Endothelial cell (in vitro differentiated cells): Measurements from ENCODE around the gene SIT1. TPM values are rescaled to one million over a fixed set of nuclear protein-coding genes. Genes with fewer than 3 reads are reported as not detected.

Experiments used
- DNase-seq: peaks from one replicate; pipeline ENCODE4 v3.0.0; 2021; ENCODE audit warnings: low spot score
- H3K27ac Mint-ChIP-seq: one replicate; pipeline ENCODE4 v1.8.0; 2021; ENCODE audit warnings: mixed read lengths, inconsistent platforms; ENCODE audit not compliant: unreplicated experiment
- H3K27me3 Mint-ChIP-seq: one replicate; pipeline ENCODE4 v1.8.0; 2021; ENCODE audit warnings: mild to moderate bottlenecking, moderate library complexity, mixed read lengths, inconsistent platforms; ENCODE audit not compliant: unreplicated experiment
- H3K36me3 Mint-ChIP-seq: one replicate; pipeline ENCODE4 v1.8.0; 2021; ENCODE audit warnings: mild to moderate bottlenecking, low read depth, mixed read lengths, inconsistent platforms; ENCODE audit not compliant: unreplicated experiment
- H3K4me1 Mint-ChIP-seq: one replicate; pipeline ENCODE4 v1.8.0; 2021; ENCODE audit warnings: mild to moderate bottlenecking, mixed read lengths, inconsistent platforms; ENCODE audit not compliant: unreplicated experiment
- H3K4me3 Mint-ChIP-seq: one replicate; pipeline ENCODE4 v1.8.0; 2021; ENCODE audit warnings: mild to moderate bottlenecking, mixed read lengths, inconsistent platforms; ENCODE audit not compliant: unreplicated experiment
- H3K9me3 Mint-ChIP-seq: one replicate; pipeline ENCODE4 v1.8.0; 2021; ENCODE audit warnings: mixed read lengths, inconsistent platforms; ENCODE audit not compliant: unreplicated experiment
- total RNA-seq: library from RNA; stranded (reverse); fragmentation: NEBNext Ultra II Directional; extraction: Animal tissue kit (Norgen Biotek cat#: 25700); gene quantifications from one replicate; pipeline ENCODE4 v1.2.1, GENCODE V29; 2021; ENCODE audit not compliant: unreplicated experiment
- TF ChIP-seq, protein P1 (sequence below): fragments of 200-600 bp; sonication (generic); IDR thresholded peaks from one replicate; pipeline ENCODE4 v1.5.0; 2021; ENCODE audit warnings: antibody characterized with exemption; ENCODE audit not compliant: unreplicated experiment

Gene SIT1
- total RNA-seq, 1 donor from 2014 or later: not detected

DNA sequence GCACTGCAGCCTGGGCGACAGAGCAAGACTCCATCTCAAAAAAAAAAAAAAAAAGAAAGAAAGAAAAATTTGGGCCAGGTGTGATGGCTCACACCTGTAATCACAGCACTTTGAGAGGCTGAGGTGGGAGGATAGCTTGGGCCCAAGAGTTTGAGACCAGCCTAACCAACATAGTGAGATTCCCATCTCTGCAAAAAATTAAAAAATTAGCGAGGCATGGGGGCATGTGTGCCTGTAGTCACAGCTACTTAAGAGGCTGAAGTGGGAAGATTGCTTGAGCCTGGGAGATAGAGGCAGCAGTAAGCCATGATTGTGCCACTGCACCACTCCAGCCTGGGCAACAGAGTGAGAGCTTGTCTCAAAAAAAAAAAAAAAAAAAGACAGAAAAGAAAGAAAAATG lies 2.9 kb upstream of the SIT1 start:
- peaks cover 20% of the 10 kb centered on the region for H3K4me1 Mint-ChIP-seq
- no peak overlapping the region for H3K4me3 Mint-ChIP-seq
- no peak for DNase-seq
- peaks cover 9% of the 10 kb centered on the region for H3K36me3 Mint-ChIP-seq
- peaks cover 15% of the 10 kb centered on the region for H3K27me3 Mint-ChIP-seq
- peaks cover 4% of the 10 kb centered on the region for H3K9me3 Mint-ChIP-seq
- TF ChIP-seq, protein P1, sequence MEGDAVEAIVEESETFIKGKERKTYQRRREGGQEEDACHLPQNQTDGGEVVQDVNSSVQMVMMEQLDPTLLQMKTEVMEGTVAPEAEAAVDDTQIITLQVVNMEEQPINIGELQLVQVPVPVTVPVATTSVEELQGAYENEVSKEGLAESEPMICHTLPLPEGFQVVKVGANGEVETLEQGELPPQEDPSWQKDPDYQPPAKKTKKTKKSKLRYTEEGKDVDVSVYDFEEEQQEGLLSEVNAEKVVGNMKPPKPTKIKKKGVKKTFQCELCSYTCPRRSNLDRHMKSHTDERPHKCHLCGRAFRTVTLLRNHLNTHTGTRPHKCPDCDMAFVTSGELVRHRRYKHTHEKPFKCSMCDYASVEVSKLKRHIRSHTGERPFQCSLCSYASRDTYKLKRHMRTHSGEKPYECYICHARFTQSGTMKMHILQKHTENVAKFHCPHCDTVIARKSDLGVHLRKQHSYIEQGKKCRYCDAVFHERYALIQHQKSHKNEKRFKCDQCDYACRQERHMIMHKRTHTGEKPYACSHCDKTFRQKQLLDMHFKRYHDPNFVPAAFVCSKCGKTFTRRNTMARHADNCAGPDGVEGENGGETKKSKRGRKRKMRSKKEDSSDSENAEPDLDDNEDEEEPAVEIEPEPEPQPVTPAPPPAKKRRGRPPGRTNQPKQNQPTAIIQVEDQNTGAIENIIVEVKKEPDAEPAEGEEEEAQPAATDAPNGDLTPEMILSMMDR: no peak
- no peak overlapping the region for H3K27ac Mint-ChIP-seq

DNA sequence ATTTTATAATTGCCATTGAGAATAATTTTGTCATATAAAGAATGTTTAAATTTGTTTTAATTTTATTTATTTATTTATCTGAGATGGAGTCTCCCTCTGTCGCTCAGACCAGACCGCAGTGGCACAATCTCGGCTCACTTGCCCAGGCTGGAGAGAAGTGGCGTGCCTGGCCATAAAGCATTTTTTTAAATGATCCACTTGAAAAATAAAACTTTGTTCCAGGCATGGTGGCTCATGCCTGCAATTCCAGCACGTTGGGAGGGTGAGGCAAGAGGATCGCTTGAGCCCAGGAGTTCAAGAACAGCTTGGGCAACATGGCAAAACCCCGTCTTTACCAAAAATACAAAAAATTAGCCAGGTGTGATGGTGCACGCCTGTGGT lies 2.1 kb upstream of the SIT1 start:
- peaks cover 14% of the 10 kb centered on the region for H3K27me3 Mint-ChIP-seq
- H3K9me3 Mint-ChIP-seq: peaks cover 4% of the 10 kb centered on the region
- DNase-seq: no peak
- TF ChIP-seq, protein P1: no peak
- H3K4me1 Mint-ChIP-seq: peaks cover 24% of the 10 kb centered on the region
- no peak overlapping the region for H3K4me3 Mint-ChIP-seq
- H3K27ac Mint-ChIP-seq: no peak overlapping the region
- H3K36me3 Mint-ChIP-seq: peaks cover 10% of the 10 kb centered on the region

DNA sequence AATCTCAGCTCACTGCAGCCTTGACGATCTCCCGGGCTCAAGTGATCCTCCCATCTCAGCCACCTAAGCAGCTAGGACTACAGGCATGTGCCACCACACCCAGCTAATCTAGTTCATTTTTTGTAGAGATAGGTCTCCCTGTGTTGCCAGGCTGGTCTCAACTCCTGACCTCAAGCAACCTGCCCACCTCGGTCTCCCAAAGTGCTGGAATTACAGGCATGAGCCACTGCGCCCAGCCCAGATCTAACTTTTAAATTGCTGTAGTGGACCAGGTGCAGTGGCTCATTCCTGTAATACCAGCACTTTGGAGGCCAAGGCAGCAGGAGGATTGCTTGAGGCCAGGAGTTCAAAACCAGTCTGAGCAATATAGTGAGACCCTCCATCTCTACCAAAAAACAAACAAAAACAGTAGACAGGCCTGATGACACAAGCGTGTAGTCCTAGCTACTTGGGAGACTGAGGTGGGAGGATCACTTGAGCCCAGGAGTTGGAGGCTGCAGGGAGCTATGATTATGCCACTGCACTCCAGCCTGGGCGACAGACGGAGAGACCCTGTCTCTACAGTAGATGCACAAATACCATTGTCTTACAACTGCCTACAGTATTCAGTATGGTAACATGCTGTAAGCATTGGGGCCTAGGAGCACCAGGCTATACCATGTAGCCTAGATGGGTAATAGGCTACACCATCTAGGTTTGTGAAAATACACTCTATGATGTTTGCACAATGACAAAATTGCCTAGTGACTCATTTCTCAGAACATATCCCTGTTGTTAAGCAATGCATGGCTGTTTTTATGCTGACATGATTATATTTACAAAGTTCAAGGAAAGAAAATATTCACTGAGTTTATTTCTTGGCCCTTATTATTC lies 1.5 kb upstream of the SIT1 start:
- DNase-seq: no peak
- Mint-ChIP-seq H3K27me3 (peaks cover 10% of the 10 kb centered on the region), H3K36me3 (peaks cover 12% of the 10 kb centered on the region), H3K9me3 (peaks cover 2% of the 10 kb centered on the region), H3K4me1 (peaks cover 24% of the 10 kb centered on the region), H3K27ac (no peak overlapping the region), H3K4me3 (no peak overlapping the region)
- TF ChIP-seq, protein P1: no peak

DNA sequence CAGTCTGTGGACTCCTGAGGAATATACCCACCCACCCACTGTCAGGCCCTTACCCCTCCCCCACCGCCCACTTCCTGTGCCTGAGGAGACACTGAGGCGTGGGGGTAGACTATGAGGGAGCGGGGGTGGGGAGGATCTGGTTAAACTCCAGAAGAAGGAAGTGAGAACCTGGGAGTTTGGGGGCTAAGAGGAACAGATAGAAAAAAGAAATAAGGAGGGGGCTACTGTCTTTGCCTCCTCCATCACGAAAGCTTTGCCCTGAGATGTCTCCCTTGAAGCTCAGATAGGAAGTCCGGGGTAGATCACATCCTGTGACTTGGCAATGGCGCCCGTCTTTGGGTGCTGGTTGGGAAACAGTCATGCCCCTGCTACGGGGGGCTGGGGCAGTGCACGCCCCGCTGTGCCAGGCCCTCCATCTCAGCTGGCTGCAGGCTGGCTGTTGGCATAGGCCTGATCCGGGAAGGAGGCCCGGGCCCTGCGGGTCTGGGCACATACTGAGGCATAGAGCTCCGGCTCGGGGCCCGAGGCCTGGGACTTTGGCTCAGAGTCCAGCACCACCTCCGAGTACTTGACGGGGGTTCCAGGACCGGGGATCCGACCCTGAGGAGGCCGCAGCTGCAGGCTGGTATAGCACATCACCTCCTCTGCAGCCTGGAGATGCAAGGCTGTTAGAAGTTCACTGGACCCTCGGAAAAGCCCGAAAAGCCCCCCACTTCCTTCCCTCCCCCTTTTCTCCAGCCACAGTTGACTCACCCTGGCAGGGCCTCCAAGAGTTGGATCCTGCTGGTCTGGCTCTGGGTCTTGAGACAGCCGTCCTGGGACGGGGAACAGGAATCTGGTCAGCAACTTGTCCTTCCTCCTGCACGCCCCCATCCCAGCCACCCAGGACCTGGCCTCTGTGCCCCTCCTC lies 1.0 kb downstream of the SIT1 start:
- H3K9me3 Mint-ChIP-seq: no peaks in the 10 kb centered on the region
- TF ChIP-seq, protein P1: no peak
- H3K4me1 Mint-ChIP-seq: peaks cover 23% of the 10 kb centered on the region
- no peak overlapping the region for H3K4me3 Mint-ChIP-seq
- H3K27ac Mint-ChIP-seq: no peak overlapping the region
- peaks cover 14% of the 10 kb centered on the region for H3K36me3 Mint-ChIP-seq
- no peak for DNase-seq
- peaks cover 7% of the 10 kb centered on the region for H3K27me3 Mint-ChIP-seq
